OCI-LY7 (cell line): ENCODE results near the gene UBA3.

Experiments used
- EZH2phosphoT487 ChIP-seq: fragments of 200-600 bp; sonication (generic); IDR thresholded peaks from 2 replicates; pipeline ENCODE4 v1.6.1; 2018; ENCODE audit warnings: low read depth, borderline replicate concordance, mild to moderate bottlenecking, mixed run types, antibody characterized with exemption, low read length, moderate library complexity, mixed read lengths
- TF ChIP-seq, protein P1 (sequence below): fragments of 200-600 bp; sonication (generic); conservative IDR thresholded peaks from 2 replicates; pipeline ENCODE4 v1.5.1; 2014; ENCODE audit warnings: mild to moderate bottlenecking, antibody characterized with exemption, low read length, moderate library complexity, mixed read lengths

DNA sequence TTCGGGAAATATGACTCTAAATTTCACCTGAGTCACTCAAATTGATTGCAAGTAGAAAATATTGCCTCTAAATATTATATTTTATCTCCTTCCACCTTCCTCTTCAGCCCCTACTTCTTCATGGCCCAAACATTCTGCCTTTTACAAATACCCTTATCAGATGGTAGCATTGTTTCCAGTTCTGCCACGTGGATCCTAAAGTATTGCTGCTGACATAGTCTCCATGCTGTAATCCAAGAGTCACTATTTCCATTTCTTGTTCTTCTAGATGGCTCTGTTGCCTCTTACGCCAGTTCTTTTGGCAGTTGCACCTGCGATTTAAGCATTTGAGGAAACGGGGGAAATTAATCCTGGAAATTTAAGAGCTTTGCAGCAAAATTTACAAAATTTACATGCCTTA lies 28.6 kb upstream of the UBA3 start:
- TF ChIP-seq, protein P1, sequence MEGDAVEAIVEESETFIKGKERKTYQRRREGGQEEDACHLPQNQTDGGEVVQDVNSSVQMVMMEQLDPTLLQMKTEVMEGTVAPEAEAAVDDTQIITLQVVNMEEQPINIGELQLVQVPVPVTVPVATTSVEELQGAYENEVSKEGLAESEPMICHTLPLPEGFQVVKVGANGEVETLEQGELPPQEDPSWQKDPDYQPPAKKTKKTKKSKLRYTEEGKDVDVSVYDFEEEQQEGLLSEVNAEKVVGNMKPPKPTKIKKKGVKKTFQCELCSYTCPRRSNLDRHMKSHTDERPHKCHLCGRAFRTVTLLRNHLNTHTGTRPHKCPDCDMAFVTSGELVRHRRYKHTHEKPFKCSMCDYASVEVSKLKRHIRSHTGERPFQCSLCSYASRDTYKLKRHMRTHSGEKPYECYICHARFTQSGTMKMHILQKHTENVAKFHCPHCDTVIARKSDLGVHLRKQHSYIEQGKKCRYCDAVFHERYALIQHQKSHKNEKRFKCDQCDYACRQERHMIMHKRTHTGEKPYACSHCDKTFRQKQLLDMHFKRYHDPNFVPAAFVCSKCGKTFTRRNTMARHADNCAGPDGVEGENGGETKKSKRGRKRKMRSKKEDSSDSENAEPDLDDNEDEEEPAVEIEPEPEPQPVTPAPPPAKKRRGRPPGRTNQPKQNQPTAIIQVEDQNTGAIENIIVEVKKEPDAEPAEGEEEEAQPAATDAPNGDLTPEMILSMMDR, result no peak
- no peak for TF ChIP-seq EZH2phosphoT487
